HepG2 (cell line): Measurements from ENCODE around the gene RPP14. TPM values are rescaled to one million over a fixed set of nuclear protein-coding genes. Genes with fewer than 3 reads are reported as not detected.

Experiments used
- KDM3A ChIP-seq: IDR thresholded peaks from 2 replicates; pipeline ENCODE4 v1.6.1; 2018; ENCODE audit warnings: low read depth, missing compliant biosample characterization
- LRRFIP1 ChIP-seq: sonication (generic); formaldehyde crosslinking; conservative IDR thresholded peaks from 2 replicates; pipeline ENCODE4 v1.4.0; 2020; ENCODE audit warnings: missing genetic modification reagents
- MTA1 ChIP-seq: sonication (generic); formaldehyde crosslinking; IDR thresholded peaks from 2 replicates; pipeline ENCODE4 v1.4.0; 2020; ENCODE audit warnings: missing genetic modification reagents, mild to moderate bottlenecking, borderline replicate concordance
- PAXIP1 ChIP-seq: sonication (generic); formaldehyde crosslinking; conservative IDR thresholded peaks from 2 replicates; pipeline ENCODE4 v1.4.0; 2020; ENCODE audit warnings: mild to moderate bottlenecking, missing genetic modification reagents, moderate library complexity
- POLR2G ChIP-seq: fragments of 200-400 bp; formaldehyde crosslinking; IDR thresholded peaks from 2 replicates; pipeline ENCODE4 v1.6.1; 2018; ENCODE audit warnings: mild to moderate bottlenecking, low read depth, low read length, moderate library complexity
- PRDM15 ChIP-seq: sonication (generic); formaldehyde crosslinking; IDR thresholded peaks from 2 replicates; pipeline ENCODE4 v1.4.0; 2020; ENCODE audit warnings: missing genetic modification reagents
- SRSF9 ChIP-seq: fragments of 200-400 bp; formaldehyde crosslinking; IDR thresholded peaks from 2 replicates; pipeline ENCODE4 v1.6.1; 2018; ENCODE audit warnings: borderline replicate concordance, mild to moderate bottlenecking, low read depth, low read length; ENCODE audit not compliant: insufficient read depth, poor library complexity, severe bottlenecking
- ZNF577 ChIP-seq: sonication (generic); formaldehyde crosslinking; IDR thresholded peaks from 2 replicates; pipeline ENCODE4 v1.4.0; 2020; ENCODE audit warnings: mild to moderate bottlenecking, low read depth, missing genetic modification reagents, borderline replicate concordance
- polyA plus RNA-seq, 8 experiments: library from polyadenylated mRNA; depleted of rRNA in 3 of 8; stranded (reverse) in 7 of 8; unstranded in 1 of 8; fragments of >200 nt; fragmentation: Illumina TruSeq in 4 of 8; extraction: Trizol in 4 of 8; gene quantifications; 2 replicates each; pipeline versions ENCODE4 v1.2.1 to v1.2.3, GENCODE V29; 2011 to 2016; ENCODE audit warnings: low read depth in 4 of 8, missing spikeins in 1 of 8, mixed read lengths in 1 of 8; ENCODE audit not compliant: insufficient read depth in 1 of 8
- total RNA-seq, 5 experiments: library from RNA; depleted of rRNA; stranded (reverse); fragments of >200 nt; fragmentation: Illumina TruSeq; extraction: Trizol; gene quantifications; 2 replicates each; pipeline ENCODE4 v1.2.3, GENCODE V29; 2016; ENCODE audit warnings: low read depth in 1 of 5

Gene RPP14
- total and polyA plus RNA-seq, 2 of the 13 experiments (the other 11 are each of a cell fraction or from before 2014, with no cell fraction given), result 15.4 to 16.2 TPM

GRCh38 chr3:58329150-58329921 lies 23.3 kb downstream of the RPP14 start (continued):
- no peak for TF ChIP-seq POLR2G
- no peak for TF ChIP-seq PAXIP1 (CRISPR knock-in tag)
- no peak for TF ChIP-seq ZNF577 (CRISPR knock-in tag)
- no peak for TF ChIP-seq PRDM15 (CRISPR knock-in tag)
- TF ChIP-seq SRSF9, result no peak
- TF ChIP-seq MTA1 (CRISPR knock-in tag), result no peak
- no peak for TF ChIP-seq LRRFIP1 (CRISPR knock-in tag)
- TF ChIP-seq KDM3A (CRISPR knock-in tag), result no peak
- TF ChIP-seq, all 625 proteins: peak for 0
